GM19023 (cell line): ENCODE data around the gene ZNF674.

Experiments used
- ATAC-seq: cut with Tn5 transposase; IDR thresholded peaks from one replicate; pipeline ENCODE4 v1.9.1; 2021; ENCODE audit warnings: mild to moderate bottlenecking, moderate library complexity; ENCODE audit not compliant: unreplicated experiment

Gene ZNF674

DNA sequence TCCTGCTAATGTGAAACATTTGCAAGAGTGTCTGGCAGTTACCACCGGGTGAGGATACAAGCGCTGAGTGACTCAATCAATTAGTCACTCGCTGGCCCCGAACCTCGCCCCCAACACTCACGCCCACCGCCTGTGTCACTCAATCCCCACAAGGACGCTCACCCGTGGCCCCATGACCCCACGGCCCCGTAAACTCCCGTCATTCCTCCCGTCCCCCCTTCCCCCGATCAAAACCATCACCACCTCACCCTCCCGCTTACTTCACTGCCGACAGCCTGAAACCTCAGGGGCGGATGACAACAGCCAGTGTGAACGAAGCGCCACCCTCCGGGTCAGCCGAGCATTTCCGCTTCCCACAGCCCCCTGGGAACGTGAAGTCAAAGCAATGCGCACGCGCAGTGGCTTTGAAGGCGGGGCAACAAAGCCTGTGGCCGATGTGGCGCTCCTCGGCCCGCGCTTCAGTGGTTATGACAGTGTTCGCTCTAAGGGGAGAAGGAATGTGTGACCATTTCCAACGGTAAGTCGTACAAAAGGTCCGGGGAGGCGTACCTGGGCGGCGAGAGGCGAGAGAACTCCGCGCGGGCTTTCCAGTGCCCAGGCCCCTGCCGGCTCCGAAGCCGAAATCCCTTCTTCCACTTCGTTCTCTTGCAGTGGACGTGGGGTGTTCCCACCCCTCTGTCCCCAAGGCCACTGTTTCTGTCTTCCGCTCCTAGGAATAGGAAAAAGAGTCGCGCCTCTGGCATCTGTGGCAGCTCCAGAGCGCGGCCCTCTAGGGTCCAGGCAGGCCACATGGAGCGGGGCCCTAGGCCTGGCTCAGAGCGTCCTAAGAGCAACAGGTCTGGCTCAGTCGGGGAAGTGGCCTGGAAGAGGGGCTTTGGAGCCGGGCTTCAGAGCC lies at the start of gene ZNF674:
ZNF674 (minus strand) TSS at position 311 of the 895 bp plus-strand sequence. CDS start 3,334 bp downstream, outside the sequence.
- peak; percentile 75 for ATAC-seq

DNA sequence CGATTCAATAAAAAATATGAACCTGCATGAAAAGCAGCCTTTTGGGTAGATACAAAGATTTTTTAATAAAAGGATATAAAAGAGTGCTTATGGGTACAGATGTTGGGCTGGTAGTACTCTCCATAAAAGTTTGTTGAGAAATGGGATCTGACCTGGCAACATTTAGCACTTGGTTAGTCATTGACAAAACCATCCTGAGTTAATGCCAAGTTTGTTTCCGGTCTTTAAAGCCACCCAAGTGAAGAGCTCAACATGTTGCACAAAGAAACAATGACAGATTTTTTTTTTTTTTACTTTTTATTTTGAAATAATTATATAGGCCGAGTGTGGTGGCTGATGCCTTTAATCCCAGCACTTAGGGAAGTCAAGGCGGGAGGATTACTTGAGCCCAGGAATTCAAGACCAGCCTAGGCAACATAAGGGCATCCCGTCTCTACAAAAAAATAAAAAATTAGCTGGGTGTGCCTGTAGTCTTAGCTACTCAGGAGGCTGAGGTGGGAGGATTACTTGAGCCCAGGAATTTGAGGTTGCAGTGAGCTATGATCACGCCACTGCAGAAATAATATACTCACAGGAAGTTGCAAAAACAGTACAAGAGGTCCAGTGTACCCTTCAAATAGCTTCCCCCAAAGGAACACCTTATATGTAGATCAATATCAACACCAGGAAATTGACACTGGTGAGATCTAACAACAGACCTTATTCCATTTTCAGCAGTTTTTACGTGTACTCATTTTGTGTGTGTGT lies 44.9 kb upstream of the ZNF674 start:
- no peak for ATAC-seq

DNA sequence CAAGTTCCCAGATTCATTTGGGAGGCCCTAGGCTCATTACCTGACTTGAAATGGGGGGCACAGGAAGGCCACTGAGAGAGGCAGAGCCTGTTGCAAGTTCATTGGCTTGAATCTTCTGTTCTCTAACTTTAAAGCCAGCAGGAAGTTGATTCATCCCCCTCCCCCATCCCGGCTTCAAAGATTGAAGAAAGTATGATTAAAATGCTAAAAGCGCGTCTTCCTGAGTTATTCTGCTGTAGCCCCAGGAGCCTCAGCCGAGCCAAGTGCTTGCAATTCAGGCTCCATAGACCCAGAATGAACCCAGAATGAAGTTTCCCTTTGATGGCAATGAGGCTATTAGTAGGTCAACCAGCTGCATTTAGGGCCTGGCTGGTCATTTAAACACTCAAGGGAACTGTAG lies 43.0 kb upstream of the ZNF674 start:
- ATAC-seq, result no peak

DNA sequence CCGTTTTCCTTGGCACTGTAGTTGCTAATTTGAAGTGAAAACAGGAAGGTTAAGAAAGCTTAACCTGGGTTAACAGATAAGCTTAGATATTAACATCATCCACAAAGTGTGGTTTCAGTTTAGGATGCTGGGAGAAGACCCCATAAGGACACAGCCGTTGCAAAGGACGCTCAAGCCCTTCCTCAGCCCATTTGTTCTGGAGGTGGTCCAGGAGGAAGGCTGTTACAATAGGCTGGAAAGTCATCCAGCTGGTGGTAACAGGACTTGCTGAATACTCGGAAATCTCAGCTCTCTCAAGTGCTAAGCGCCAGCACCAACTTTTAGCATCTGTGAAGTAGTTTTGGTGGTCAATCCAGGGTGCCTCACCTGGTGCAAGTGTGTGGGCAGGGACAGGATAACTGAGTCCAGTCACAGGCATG lies 42.5 kb upstream of the ZNF674 start:
- no peak for ATAC-seq

DNA sequence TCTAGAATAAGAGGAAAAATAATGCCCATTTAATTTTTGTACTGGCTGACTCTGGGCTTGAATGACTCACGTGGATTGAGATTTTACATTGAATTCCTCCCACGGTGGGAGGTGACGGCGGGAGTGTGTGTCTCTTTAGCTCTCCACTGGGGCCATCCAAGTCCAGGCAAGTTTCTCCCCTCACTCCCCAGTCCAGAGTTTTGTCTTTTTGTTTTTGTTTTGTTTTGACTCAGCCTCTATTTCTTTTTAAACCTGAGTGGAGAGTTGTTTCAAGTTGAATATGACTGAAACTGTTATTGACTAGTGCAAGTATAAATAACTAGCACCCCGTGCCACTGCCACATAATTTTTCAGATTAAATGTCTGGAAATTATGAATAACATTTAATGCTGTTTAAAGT lies 41.9 kb upstream of the ZNF674 start:
- ATAC-seq, result no peak

DNA sequence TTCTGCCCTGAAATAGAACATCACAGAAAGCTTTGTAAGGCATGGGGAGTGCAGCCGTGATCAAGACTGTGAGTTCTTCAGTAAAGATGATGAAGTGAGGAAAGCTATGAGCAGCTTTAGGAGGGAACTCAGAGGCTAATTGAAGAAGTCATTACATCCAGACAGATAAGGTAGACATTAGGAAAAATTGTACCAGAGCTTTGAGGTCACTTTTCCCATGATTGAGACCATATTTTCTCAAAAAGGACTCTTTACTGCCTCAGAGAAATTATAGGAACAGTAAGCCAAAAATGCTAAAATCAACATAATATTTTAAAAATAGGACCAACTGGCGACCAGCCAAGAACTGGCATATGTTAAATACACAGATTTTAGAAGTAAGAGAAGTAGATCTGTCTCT lies 39.5 kb upstream of the ZNF674 start:
- no peak for ATAC-seq

DNA sequence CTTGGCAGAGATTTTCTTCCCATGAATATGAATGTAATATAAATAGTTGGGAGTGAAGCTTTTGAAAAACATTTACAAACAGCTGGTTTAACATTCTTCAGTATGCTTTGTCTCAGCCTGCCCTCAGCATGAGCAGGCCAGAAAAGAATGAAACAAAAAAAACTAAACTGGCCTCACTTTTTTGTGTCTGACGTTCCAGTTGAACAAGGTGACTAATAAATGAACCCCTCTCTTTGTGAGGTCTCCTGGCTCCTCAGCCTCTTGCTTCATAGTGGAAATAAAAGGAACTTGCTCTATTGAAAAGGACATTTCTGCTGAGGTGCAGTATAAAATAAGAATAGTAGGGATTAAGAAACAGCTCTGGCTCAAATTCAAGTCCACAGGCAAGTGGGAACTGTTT lies 37.7 kb upstream of the ZNF674 start:
- no peak for ATAC-seq

DNA sequence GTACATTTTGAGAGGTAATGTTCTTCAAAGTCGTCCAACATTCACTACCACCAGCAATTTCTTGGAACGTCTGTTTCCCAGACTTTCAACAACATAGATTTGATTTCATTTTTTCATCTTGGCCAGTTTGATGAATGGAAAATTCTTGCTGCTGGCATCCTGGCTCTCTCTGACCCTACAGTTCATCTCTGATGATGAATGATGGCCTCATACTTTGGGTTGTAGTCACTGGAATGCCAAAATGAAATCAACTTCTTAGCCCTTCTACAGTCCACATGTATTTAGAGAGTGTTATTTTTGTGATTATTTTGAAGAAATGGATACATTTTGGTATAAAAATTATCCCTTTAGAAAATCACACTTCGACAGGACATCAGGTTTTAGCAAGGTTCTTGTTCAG lies 37.1 kb upstream of the ZNF674 start:
- ATAC-seq, result no peak

DNA sequence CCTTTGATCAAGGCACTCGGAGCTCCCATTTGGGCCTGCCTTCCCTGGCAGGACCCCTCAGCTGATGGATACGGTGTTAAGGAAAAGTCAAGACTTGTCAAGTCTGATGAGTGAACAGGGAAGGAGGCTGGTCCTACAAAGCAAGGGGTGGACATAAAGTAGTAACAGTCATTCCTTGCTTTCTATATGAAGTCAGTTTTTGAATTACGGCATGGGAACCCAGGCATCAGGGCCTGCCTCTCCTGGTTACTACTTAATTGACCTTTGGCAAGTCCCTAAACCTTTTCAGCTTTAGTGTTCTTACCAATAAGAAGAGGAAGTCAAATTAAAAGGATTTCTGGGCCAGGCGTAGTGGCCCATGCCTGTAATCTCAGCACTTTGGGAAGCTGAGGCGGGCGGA lies 35.4 kb upstream of the ZNF674 start:
- no peak for ATAC-seq

DNA sequence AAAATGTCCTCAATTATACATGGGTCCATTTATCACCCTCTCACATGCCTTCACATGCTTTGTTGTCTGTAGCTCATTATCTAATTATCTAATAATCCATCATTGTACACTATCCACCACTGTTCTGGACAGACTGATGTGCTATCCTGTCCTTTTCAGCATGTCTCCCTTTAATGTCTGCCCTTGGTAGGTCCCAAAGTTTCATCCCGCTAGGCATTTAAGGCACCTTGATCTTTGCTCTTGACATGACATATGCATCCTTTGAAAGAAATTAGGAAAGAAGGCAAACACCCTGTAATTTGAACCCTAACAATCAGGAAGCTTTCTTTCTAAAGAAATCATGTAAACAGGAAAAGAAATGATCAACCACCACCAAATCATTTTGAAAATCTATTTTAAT lies 34.0 kb upstream of the ZNF674 start:
- no peak for ATAC-seq

DNA sequence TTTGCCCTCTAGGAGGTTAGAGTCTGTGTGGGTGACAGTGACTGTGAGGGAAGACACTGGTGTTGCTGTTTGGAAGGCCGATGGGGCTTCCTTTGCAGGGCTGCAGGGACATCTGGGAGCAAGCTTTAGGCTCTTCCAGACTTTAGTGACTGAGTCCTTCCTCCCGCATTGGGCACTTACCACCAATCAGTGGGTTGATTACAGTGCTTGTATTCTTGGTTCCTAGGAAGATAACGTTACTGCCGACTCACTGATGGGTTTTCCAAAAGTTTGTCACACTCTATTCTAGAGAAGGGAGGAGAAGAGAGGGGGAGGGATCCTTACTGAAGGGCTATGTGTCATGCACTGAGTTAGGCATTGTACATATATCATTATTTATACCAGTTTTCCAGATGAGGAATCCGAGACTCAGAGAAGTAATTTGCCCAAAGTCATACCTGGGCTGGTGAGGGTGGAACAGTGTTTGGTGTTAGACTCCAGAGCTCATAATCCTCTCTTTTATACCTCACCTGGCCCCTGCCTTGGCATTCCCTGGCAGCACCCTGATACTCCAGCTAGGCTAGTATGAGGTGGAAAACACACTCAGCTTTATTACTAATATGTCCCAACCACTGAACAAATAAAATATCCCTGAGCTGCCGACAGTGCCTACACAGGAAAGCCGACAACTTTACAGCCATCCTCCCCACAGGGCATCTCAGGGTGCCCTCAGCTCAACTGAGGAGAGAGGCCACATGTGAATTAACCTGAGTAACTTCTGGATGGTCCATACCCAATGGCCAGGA lies 32.2 kb upstream of the ZNF674 start:
- ATAC-seq, result no peak

DNA sequence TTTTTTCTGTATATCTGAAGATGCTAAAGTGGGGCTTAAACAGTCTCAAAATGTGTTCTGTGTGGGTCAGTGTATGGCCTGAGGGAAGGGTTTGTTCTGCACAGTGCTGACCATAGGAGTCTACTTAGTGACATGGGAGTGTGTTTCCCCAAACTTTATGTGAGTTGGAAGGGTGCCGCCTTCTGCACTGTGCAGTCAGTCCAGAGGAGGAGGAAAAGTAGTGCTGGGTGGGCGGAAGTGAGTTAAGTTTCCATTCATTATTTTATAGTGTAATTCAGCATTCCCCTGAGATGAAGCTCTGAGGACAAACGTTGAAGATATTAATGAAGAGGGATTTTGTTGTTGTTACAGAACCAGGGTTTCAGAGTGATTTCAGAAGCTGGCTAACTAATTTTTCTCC lies 31.2 kb upstream of the ZNF674 start:
- ATAC-seq, result no peak

DNA sequence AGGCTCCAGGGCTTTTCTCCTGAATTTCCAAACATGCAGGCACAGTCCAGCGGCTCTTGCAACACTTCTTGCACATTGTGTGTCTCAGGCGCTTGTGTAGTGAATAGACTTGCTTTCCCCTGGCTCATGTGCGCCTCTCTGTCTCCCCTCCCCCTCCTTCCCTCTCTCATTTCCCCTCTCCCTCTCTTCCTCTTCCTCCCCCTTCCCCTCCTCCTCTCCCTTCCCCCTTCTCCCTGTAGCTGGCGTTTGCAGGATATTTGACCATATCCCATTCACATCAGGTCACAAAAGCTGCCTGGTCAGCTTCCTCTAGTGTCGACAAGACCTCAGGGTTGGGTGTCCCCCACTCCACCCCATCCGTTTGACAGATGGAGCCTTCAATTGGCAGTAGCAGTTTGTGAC lies 30.8 kb upstream of the ZNF674 start:
- ATAC-seq, result no peak

DNA sequence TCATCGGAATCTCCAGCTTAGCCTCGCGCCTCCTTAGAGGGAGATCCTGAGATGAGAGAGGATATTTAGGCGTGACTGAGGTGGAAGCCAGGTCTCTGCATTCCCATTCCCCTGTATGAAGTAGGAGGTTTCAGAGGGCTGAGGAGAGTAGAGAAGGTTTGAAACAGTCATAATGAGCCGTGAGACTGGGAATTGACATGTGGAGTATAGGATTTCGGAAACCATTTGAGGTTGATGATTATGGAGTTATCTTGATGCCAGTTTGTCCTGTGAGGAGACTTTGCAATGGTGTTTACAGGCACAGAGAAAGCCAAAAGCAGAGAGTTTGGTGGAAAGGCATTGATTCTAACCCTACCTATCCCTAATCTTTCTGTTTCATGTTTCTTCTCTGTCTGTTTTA lies 30.4 kb upstream of the ZNF674 start:
- ATAC-seq, result no peak

DNA sequence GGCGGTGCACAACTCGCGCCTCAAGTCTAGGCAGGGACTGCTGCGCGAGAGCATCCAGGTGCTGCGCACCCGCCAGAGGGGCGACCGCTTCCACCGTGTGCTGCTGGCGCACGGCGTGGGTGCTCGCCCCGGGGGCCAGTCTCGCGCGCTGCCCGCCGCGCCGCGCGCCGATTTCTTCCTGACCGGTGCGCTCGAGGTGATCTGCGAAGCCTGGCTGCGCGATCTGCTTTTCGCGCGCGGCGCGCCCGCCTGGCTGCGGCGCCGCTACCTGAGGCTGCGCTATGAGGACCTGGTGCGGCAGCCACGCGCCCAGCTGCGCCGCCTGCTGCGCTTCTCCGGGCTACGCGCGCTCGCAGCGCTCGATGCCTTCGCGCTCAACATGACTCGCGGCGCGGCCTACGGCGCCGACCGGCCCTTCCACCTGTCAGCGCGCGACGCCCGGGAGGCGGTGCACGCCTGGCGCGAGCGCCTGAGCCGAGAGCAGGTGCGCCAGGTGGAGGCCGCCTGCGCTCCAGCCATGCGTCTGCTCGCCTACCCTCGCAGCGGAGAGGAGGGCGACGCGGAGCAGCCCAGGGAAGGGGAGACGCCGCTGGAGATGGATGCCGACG lies 29.7 kb upstream of the ZNF674 start:
- peak; percentile 19 for ATAC-seq

DNA sequence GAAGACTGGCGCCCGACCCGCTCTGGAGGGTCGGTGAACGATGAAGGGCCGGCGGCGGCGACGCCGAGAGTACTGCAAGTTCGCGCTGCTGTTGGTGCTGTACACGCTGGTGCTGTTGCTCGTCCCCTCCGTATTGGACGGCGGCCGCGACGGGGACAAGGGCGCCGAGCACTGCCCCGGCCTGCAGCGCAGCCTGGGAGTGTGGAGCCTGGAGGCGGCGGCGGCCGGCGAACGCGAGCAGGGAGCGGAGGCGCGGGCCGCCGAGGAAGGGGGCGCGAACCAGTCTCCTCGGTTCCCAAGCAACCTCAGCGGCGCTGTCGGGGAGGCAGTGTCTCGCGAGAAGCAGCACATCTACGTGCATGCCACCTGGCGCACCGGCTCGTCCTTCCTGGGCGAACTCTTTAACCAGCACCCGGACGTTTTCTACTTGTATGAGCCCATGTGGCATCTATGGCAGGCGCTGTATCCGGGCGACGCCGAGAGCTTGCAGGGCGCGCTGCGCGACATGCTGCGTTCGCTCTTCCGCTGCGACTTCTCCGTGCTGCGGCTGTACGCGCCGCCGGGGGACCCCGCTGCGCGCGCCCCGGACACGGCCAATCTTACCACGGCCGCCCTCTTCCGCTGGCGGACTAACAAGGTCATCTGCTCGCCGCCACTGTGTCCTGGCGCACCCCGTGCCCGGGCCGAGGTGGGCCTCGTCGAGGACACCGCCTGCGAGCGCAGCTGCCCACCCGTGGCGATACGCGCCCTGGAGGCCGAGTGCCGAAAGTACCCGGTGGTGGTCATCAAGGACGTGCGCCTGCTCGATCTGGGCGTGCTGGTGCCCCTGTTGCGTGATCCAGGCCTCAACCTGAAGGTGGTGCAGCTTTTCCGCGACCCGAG lies 28.9 kb upstream of the ZNF674 start:
- peak; percentile 35 for ATAC-seq

DNA sequence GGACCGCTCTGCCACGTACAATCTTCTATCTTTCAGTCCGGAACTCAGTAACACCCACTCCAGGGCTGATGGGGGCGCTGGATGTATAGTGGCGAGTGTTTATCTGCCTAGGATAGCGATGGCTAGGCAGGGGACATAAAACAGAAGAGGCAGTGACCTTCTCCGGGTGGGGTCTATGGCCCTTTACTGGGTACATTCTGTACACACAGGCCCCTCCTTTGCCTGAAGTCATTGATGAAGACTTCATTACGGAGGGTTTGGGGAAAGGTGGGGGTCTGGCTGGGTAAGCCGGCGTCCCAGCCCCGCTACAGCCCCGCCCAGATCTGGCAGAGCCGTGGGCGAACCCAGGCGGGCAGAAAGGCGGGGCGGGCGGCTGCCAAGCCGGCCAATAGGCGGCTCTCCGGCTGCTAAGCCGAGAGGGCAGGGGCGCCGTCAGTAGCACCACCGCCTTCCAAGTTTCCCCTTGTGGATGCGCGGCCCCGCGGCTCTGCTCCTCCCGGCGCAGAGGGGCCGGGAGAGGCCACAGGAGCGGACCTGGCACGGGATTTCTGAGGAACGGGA lies 28.2 kb upstream of the ZNF674 start, which contains the start of gene CHST7:
CHST7 (plus strand) TSS at position 435 of the 561 bp plus-strand sequence. CDS start 167 bp downstream, outside the sequence.
- ATAC-seq, result peak; percentile 48

DNA sequence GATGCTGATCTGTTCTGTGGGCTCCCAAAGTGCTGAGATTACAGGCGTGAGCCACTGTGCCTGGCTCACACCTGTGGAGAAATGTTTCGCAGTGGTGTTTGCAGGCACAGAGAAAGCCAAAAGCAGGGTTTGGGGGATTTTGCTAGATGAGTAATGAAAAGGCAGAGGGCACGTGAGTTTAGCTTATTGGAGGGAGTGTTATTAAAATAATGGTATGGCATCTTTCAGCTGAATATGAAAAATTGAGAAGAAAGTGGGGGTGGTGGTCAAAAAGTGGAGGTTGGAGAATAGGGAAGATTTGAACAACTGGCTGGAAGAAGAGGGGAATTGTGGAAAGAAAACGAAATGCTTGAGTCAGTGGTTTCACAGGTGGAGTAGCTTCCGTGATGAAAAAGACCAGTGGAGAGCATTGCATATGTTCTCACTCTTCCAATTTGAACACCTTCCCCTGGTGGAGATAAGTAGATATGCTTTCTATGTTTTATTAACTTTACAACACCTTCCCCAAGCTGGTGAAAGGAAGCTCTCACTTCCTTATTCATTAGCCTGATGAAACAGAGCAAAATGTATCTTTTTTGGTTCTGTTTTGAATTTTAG lies 27.2 kb upstream of the ZNF674 start:
- peak; percentile 16 for ATAC-seq
